A673 (cell line): ENCODE measurements around the gene KCNIP3.

Experiments used
- CTCF ChIP-seq: fragments of 300-800, 200-600 bp; sonication (generic); conservative IDR thresholded peaks from 2 replicates; pipeline ENCODE4 v1.5.1; 2017; ENCODE audit warnings: low read depth, mild to moderate bottlenecking, antibody characterized with exemption, low read length, moderate library complexity, mixed read lengths
- EZH2 ChIP-seq: fragments of 200-600 bp; sonication (generic); IDR thresholded peaks from 2 replicates; pipeline ENCODE4 v1.6.1; 2017; ENCODE audit warnings: borderline replicate concordance, low read depth, mild to moderate bottlenecking, mixed read lengths, antibody characterized with exemption, low read length; ENCODE audit not compliant: poor library complexity, severe bottlenecking

- no peak for TF ChIP-seq CTCF
- no peak for TF ChIP-seq EZH2
Measured at GRCh38 chr2:95268211-95269035, 28.7 kb upstream of the KCNIP3 start.
